Activated CD4-positive, alpha-beta T cell treated with anti-CD3 and anti-CD28 coated beads, Interleukin-2, amount 10 ng/mL, durations not matched to agents 24 days and 14 days (primary cell): ENCODE measurements around the gene ZNRD2. TPM values are rescaled to one million over a fixed set of nuclear protein-coding genes. Genes with fewer than 3 reads are reported as not detected.
"Not testable (repeated sequence)": the region's sequence is repeated elsewhere in the genome, so short reads cannot be mapped to it uniquely, and the experiment has no call there.

Source experiments
- DNase-seq: peaks from one replicate; pipeline ENCODE4 v3.0.0; 2022
- H3K27ac Mint-ChIP-seq: one replicate; pipeline ENCODE4 v1.8.0; 2022; ENCODE audit warnings: mild to moderate bottlenecking, mixed read lengths
- H3K27me3 Mint-ChIP-seq: one replicate; pipeline ENCODE4 v1.8.0; 2022; ENCODE audit warnings: mixed read lengths
- H3K36me3 Mint-ChIP-seq: one replicate; pipeline ENCODE4 v1.8.0; 2022; ENCODE audit warnings: low read depth, mild to moderate bottlenecking, mixed read lengths
- H3K4me1 Mint-ChIP-seq: one replicate; pipeline ENCODE4 v1.8.0; 2021; ENCODE audit warnings: mixed read lengths
- H3K4me3 Mint-ChIP-seq: one replicate; pipeline ENCODE4 v1.8.0; 2022; ENCODE audit warnings: mild to moderate bottlenecking, moderate library complexity, mixed read lengths
- H3K9me3 Mint-ChIP-seq: one replicate; pipeline ENCODE4 v1.8.0; 2021; ENCODE audit warnings: mixed read lengths
- intact Hi-C: fragments of 100-400 bp; cut with micrococcal nuclease; formaldehyde crosslinking; loops from one replicate; pipeline ENCODE4 v1.15.1; 2023
- total RNA-seq: library from RNA; stranded (reverse); gene quantifications from 2 replicates; pipeline ENCODE4 v1.2.3, GENCODE V29; 2022

The ZNRD2 gene
- total RNA-seq = 83.3 and 83.4 TPM in 2 replicates

- Mint-ChIP-seq H3K9me3 (no peaks in the 10 kb centered on the region), H3K36me3 (peaks cover 39% of the 10 kb centered on the region), H3K4me1 (peaks cover 57% of the 10 kb centered on the region), H3K4me3 (peak within 1 kb of the TSS; percentile 97), H3K27ac (peak within 1 kb of the TSS; percentile 99), H3K27me3 (no peaks in the 10 kb centered on the region)
- intact Hi-C loops = loop anchor here (1.0 to 5.0 kb wide), 8 partner anchors 11 to 543 kb away; partner anchors contain the start of genes MALAT1, PCNX3 and SNX15
- peak; percentile 100 for DNase-seq
Measured at GRCh38 chr11:65569973-65570918, at the start of gene ZNRD2. Gene ZNRD2 (plus strand): TSS chr11:65570477. CDS start chr11:65570492, 15 bp downstream.

GRCh38 chr11:65521777-65522521 lies 48.3 kb upstream of the ZNRD2 start:
- H3K36me3 Mint-ChIP-seq, H3K9me3 Mint-ChIP-seq, H3K27me3 Mint-ChIP-seq, intact Hi-C loops: not testable (repeated sequence)
- Mint-ChIP-seq H3K4me1 (peaks cover 41% of the 10 kb centered on the region), H3K27ac (peak overlapping the region; percentile 57), H3K4me3 (peak overlapping the region; percentile 75)
- DNase-seq = peak; percentile 69

GRCh38 chr11:65522718-65523630 lies 47.3 kb upstream of the ZNRD2 start:
- Mint-ChIP-seq H3K27ac (peak overlapping the region; percentile 93), H3K4me1 (peaks cover 46% of the 10 kb centered on the region), H3K4me3 (peak overlapping the region; percentile 75), H3K36me3 (peaks cover 11% of the 10 kb centered on the region)
- H3K9me3 Mint-ChIP-seq, intact Hi-C loops, H3K27me3 Mint-ChIP-seq: not testable (repeated sequence)
- peak; percentile 80 for DNase-seq

- DNase-seq, intact Hi-C loops, H3K27me3 Mint-ChIP-seq, H3K9me3 Mint-ChIP-seq: not testable (repeated sequence)
- Mint-ChIP-seq H3K4me3 (peak overlapping the region; percentile 75), H3K27ac (peak overlapping the region; percentile 93), H3K4me1 (peaks cover 46% of the 10 kb centered on the region), H3K36me3 (peaks cover 13% of the 10 kb centered on the region)
Measured at GRCh38 chr11:65523631-65523968, 46.7 kb upstream of the ZNRD2 start.

GRCh38 chr11:65524014-65524740 lies 46.1 kb upstream of the ZNRD2 start:
- peak; percentile 72 for DNase-seq
- Mint-ChIP-seq H3K27me3 (no peaks in the 10 kb centered on the region), H3K9me3 (no peaks in the 10 kb centered on the region), H3K4me3 (peak overlapping the region; percentile 75), H3K27ac (peak overlapping the region; percentile 93), H3K4me1 (peaks cover 49% of the 10 kb centered on the region), H3K36me3 (peaks cover 16% of the 10 kb centered on the region)
- intact Hi-C loops = loop anchor here (1.0 kb wide), 1 partner anchor 16 kb away; no protein-coding TSS in a partner anchor

- no peaks in the 10 kb centered on the region for H3K9me3 Mint-ChIP-seq
- peak within 1 kb of the TSS; percentile 93 for H3K27ac Mint-ChIP-seq
- H3K27me3 Mint-ChIP-seq = no peaks in the 10 kb centered on the region
- intact Hi-C loops = loop anchor here (1.0 kb wide), 1 partner anchor 15 kb away; no protein-coding TSS in a partner anchor
- peaks cover 52% of the 10 kb centered on the region for H3K4me1 Mint-ChIP-seq
- H3K4me3 Mint-ChIP-seq = peak within 1 kb of the TSS; percentile 91
- peak; percentile 91 for DNase-seq
- H3K36me3 Mint-ChIP-seq = peaks cover 18% of the 10 kb centered on the region
Measured at GRCh38 chr11:65524741-65525545, 45.3 kb upstream of the ZNRD2 start, which contains the start of gene SCYL1. Gene SCYL1 (plus strand): TSS chr11:65525083. CDS start chr11:65525154, 71 bp downstream.

GRCh38 chr11:65525546-65526480 lies 44.5 kb upstream of the ZNRD2 start:
- H3K4me1 Mint-ChIP-seq = peaks cover 56% of the 10 kb centered on the region
- peak overlapping the region; percentile 73 for H3K27ac Mint-ChIP-seq
- H3K36me3 Mint-ChIP-seq = peaks cover 24% of the 10 kb centered on the region

GRCh38 chr11:65526744-65527143 lies 43.5 kb upstream of the ZNRD2 start:
- Mint-ChIP-seq H3K36me3 (peaks cover 30% of the 10 kb centered on the region), H3K4me3 (peak overlapping the region; percentile 91), H3K27ac (peak overlapping the region; percentile 81), H3K4me1 (peaks cover 53% of the 10 kb centered on the region), H3K27me3 (no peaks in the 10 kb centered on the region), H3K9me3 (no peaks in the 10 kb centered on the region)
- intact Hi-C loops = no loop called here
- no peak for DNase-seq

More at GRCh38 chr11:65525546-65526480, 44.5 kb upstream of the ZNRD2 start:
- Mint-ChIP-seq H3K9me3 (no peaks in the 10 kb centered on the region), H3K27me3 (no peaks in the 10 kb centered on the region), H3K4me3 (peak overlapping the region; percentile 91)
- intact Hi-C loops = no loop called here
- peak; percentile 56 for DNase-seq

GRCh38 chr11:65528819-65529350 lies 41.4 kb upstream of the ZNRD2 start:
- DNase-seq = no peak
- H3K4me1 Mint-ChIP-seq = peaks cover 33% of the 10 kb centered on the region
- H3K36me3 Mint-ChIP-seq = peaks cover 39% of the 10 kb centered on the region
- no peaks in the 10 kb centered on the region for H3K27me3 Mint-ChIP-seq
- no peak overlapping the region for H3K4me3 Mint-ChIP-seq
- peak overlapping the region; percentile 61 for H3K27ac Mint-ChIP-seq
- intact Hi-C loops = no loop called here
- no peaks in the 10 kb centered on the region for H3K9me3 Mint-ChIP-seq

GRCh38 chr11:65529475-65530156 lies 40.7 kb upstream of the ZNRD2 start:
- Mint-ChIP-seq H3K9me3 (no peaks in the 10 kb centered on the region), H3K4me1 (peaks cover 26% of the 10 kb centered on the region), H3K4me3 (no peak overlapping the region), H3K27me3 (no peaks in the 10 kb centered on the region), H3K36me3 (peaks cover 43% of the 10 kb centered on the region), H3K27ac (no peak overlapping the region)
- no peak for DNase-seq
- intact Hi-C loops = no loop called here

GRCh38 chr11:65530157-65530496 lies 40.1 kb upstream of the ZNRD2 start:
- Mint-ChIP-seq H3K27ac (no peak overlapping the region), H3K9me3 (no peaks in the 10 kb centered on the region), H3K36me3 (peaks cover 44% of the 10 kb centered on the region), H3K27me3 (no peaks in the 10 kb centered on the region), H3K4me3 (no peak overlapping the region), H3K4me1 (peaks cover 26% of the 10 kb centered on the region)
- intact Hi-C loops = no loop called here
- DNase-seq = no peak
